ENCODE measurements around the gene MATR3. TPM values are rescaled to one million over a fixed set of nuclear protein-coding genes. Genes with fewer than 3 reads are reported as not detected.

MATR3 gene
- total and polyA plus RNA-seq, 8 donors = 68.2 to 352 (median 116) TPM

GRCh38 chr5:139283252-139284166 lies 10.0 kb upstream of the MATR3 start:
- WGBS, 5 donors = 29 to 65% (median 35%) methylated on average over 2 to 3 of the region's 3 CpGs
- TF ChIP-seq POLR2AphosphoS5 (IDR thresholded peaks at IDR 0.05) (no peak), CTCF (IDR thresholded peaks at IDR 0.05) (no peak), EP300 (IDR thresholded peaks at IDR 0.05) (no peak), POLR2A (IDR thresholded peaks at IDR 0.05) (no peak)
- intact Hi-C loops (cut with DNase I; ENCODE audit: low total_unique reads) = no loop called here
- Histone ChIP-seq H3K27ac (no peak overlapping the region), H3K36me3 (peaks cover 22 to 60% (median 54%) of the 10 kb centered on the region in 4 donors), H3K27me3 (no peaks in the 10 kb centered on the region), H3K4me3 (no peak overlapping the region), H3K9me3 (no peaks in the 10 kb centered on the region), H3K4me1 (peaks cover 0 to 31% (median 8%) of the 10 kb centered on the region in 4 donors)
- DNase-seq = no peak

DNA sequence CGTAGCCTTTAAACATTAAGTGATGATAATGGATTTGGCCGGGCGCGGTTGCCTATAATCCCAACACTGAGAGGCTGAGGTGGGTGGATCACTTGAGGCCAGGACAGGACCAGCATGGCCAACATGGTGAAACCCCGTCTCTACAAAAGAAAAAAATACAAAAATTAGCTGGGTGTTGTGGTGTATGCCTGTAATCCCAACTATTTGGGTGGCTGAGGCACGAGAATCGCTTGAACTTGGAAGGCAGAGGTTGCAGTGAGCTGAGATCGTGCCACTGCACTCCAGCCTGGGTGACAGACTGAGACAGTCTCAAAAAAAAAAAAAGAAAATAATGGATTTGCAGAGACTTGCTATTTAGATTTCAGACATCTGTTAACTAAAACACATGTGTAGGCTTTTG lies 9.2 kb upstream of the MATR3 start:
- Histone ChIP-seq H3K27me3 (no peaks in the 10 kb centered on the region), H3K27ac (no peak overlapping the region), H3K36me3 (peaks cover 17 to 52% (median 47%) of the 10 kb centered on the region in 4 donors), H3K4me1 (peaks cover 0 to 31% (median 8%) of the 10 kb centered on the region in 4 donors), H3K9me3 (no peaks in the 10 kb centered on the region), H3K4me3 (no peak overlapping the region)
- no peak for DNase-seq
- no peak for TF ChIP-seq POLR2AphosphoS5 (IDR thresholded peaks at IDR 0.05)
- TF ChIP-seq EP300 (IDR thresholded peaks at IDR 0.05) = no peak
- no peak for TF ChIP-seq POLR2A (IDR thresholded peaks at IDR 0.05)
- TF ChIP-seq CTCF (IDR thresholded peaks at IDR 0.05) = no peak
- 89 to 97% (median 95%) methylated on average over 8 of the region's 8 CpGs for WGBS, 5 donors
- intact Hi-C loops (cut with DNase I; ENCODE audit: low total_unique reads) = no loop called here

- DNase-seq = no peak
Measured at GRCh38 chr5:139285651-139286392, 7.7 kb upstream of the MATR3 start.

More at GRCh38 chr5:139285651-139286392, 7.7 kb upstream of the MATR3 start:
- TF ChIP-seq EP300 (IDR thresholded peaks at IDR 0.05) (no peak), POLR2AphosphoS5 (IDR thresholded peaks at IDR 0.05) (no peak), CTCF (IDR thresholded peaks at IDR 0.05) (no peak), POLR2A (IDR thresholded peaks at IDR 0.05) (no peak)
- WGBS, 5 donors = 87 to 93% (median 89%) methylated on average over 3 of the region's 3 CpGs
- no peaks in the 10 kb centered on the region for H3K9me3 ChIP-seq
- no peak overlapping the region for H3K4me3 ChIP-seq
- intact Hi-C loops (cut with DNase I; ENCODE audit: low total_unique reads) = no loop called here
- no peak overlapping the region for H3K27ac ChIP-seq
- peaks cover 17 to 40% (median 34%) of the 10 kb centered on the region in 4 donors for H3K36me3 ChIP-seq
- H3K27me3 ChIP-seq = no peaks in the 10 kb centered on the region
- H3K4me1 ChIP-seq = peaks cover 0 to 27% (median 8%) of the 10 kb centered on the region in 4 donors
